ENCODE results near the gene SLC7A8.

- TF ChIP-seq CEBPB (IDR thresholded peaks at IDR 0.05): no peak
- no peak for TF ChIP-seq TEAD4 (IDR thresholded peaks at IDR 0.05)
- no peak for TF ChIP-seq TAF1 (IDR thresholded peaks at IDR 0.05; ENCODE audit: low read depth)
- no peak for TF ChIP-seq YY1 (IDR thresholded peaks at IDR 0.05; ENCODE audit: low read depth)
- no peak for TF ChIP-seq RAD21 (IDR thresholded peaks at IDR 0.05; ENCODE audit: low read depth)
- no peak for TF ChIP-seq FOXM1 (IDR thresholded peaks at IDR 0.05; ENCODE audit: borderline replicate concordance, low read depth)
- no peak for TF ChIP-seq CREB1 (IDR thresholded peaks at IDR 0.05; ENCODE audit: low read depth)
- TF ChIP-seq MAX (IDR thresholded peaks at IDR 0.05): no peak
Observed at GRCh38 chr14:23148591-23149249, 34.7 kb downstream of the SLC7A8 start.

Data from Ishikawa (cell line).